Sigmoid colon (tissue), 4 donors: Measurements from ENCODE around the gene PLXNA3.

Source experiments
- EP300 ChIP-seq, 4 donors: sonication (generic); formaldehyde crosslinking; IDR thresholded peaks; one replicate each; pipeline ENCODE4 v1.6.1; 2017; ENCODE audit warnings: antibody characterized with exemption in 4 of 4
- TF ChIP-seq, protein P1 (sequence below), 4 experiments: fragments of 450-650 bp in 3 of 4; fragments of 200-600 bp in 1 of 4; IDR thresholded peaks; one replicate each; pipeline ENCODE4 v1.5.1; 2016 to 2019; ENCODE audit warnings: antibody characterized with exemption in 4 of 4, mild to moderate bottlenecking in 3 of 4, moderate library complexity in 2 of 4

DNA sequence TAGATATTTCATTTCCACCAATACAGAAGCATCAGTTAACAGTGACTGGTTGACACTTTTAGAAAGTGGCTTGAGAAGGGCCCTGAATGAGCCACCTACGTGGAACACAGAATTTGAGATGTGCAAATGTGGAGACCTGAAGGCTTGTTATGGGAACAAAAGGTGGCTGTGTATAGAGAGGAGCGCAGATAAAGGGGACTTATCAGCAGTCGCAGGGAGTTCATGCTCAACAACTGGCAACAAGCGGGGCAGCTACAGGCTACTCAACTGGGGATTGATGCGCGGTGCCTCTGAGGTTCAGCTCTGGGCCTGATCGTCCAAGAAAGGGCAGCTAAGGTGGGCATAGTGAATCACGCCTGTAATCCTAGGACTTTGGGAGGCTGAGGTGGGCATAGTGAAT, 61.3 kb downstream of the PLXNA3 start:
- TF ChIP-seq, protein P1, sequence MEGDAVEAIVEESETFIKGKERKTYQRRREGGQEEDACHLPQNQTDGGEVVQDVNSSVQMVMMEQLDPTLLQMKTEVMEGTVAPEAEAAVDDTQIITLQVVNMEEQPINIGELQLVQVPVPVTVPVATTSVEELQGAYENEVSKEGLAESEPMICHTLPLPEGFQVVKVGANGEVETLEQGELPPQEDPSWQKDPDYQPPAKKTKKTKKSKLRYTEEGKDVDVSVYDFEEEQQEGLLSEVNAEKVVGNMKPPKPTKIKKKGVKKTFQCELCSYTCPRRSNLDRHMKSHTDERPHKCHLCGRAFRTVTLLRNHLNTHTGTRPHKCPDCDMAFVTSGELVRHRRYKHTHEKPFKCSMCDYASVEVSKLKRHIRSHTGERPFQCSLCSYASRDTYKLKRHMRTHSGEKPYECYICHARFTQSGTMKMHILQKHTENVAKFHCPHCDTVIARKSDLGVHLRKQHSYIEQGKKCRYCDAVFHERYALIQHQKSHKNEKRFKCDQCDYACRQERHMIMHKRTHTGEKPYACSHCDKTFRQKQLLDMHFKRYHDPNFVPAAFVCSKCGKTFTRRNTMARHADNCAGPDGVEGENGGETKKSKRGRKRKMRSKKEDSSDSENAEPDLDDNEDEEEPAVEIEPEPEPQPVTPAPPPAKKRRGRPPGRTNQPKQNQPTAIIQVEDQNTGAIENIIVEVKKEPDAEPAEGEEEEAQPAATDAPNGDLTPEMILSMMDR (IDR thresholded peaks at IDR 0.05): no peak
- TF ChIP-seq EP300 (IDR thresholded peaks at IDR 0.05): no peak
